SK-MEL-5 (cell line): ENCODE data around the gene SHB. TPM values are rescaled to one million over a fixed set of nuclear protein-coding genes. Genes with fewer than 3 reads are reported as not detected.

Source experiments
- DNase-seq: peaks from one replicate; pipeline ENCODE4 v3.0.0-alpha.2; 2016; ENCODE audit warnings: low read depth, low spot score
- in situ Hi-C: cut with HindIII; loops from 2 replicates; pipeline ENCODE4 v1.10.0; 2016; ENCODE audit warnings: low sequenced_read_pairs, high pct_unique_total_duplicates, low pct_unique_long_range_greater_than_20kb
- total RNA-seq: library from RNA; depleted of rRNA; stranded (reverse); fragments of >200 nt; shearing (Covaris generic); gene quantifications from 2 replicates; pipeline ENCODE4 v1.2.3, GENCODE V29; 2014

SHB gene
- total RNA-seq, 1 experiment from 2014 or later, result 1.6 TPM

GRCh38 chr9:37927132-37927531, 141.9 kb downstream of the SHB start:
- no peak for DNase-seq
- in situ Hi-C loops, result no loop called here

GRCh38 chr9:37926737-37927118, 142.3 kb downstream of the SHB start:
- in situ Hi-C loops, result no loop called here
- no peak for DNase-seq

- DNase-seq, result no peak
- in situ Hi-C loops, result no loop called here
Measured at GRCh38 chr9:37925786-37926736, 143.0 kb downstream of the SHB start.

- in situ Hi-C loops, result no loop called here
- DNase-seq, result no peak
Measured at GRCh38 chr9:37925006-37925405, 144.0 kb downstream of the SHB start.

GRCh38 chr9:37924538-37924937, 144.5 kb downstream of the SHB start:
- in situ Hi-C loops, result no loop called here
- no peak for DNase-seq

GRCh38 chr9:37923796-37924427, 145.1 kb downstream of the SHB start:
- in situ Hi-C loops, result no loop called here
- DNase-seq, result no peak

- DNase-seq, result no peak
- in situ Hi-C loops, result no loop called here
Measured at GRCh38 chr9:37923118-37923795, 145.8 kb downstream of the SHB start.

GRCh38 chr9:37922363-37923117, 146.5 kb downstream of the SHB start:
- in situ Hi-C loops, result no loop called here

GRCh38 chr9:37921546-37922300, 147.3 kb downstream of the SHB start:
- in situ Hi-C loops, result no loop called here
- no peak for DNase-seq

More at GRCh38 chr9:37922363-37923117, 146.5 kb downstream of the SHB start:
- no peak for DNase-seq

GRCh38 chr9:37921168-37921510, 147.9 kb downstream of the SHB start:
- in situ Hi-C loops, result no loop called here
- DNase-seq, result no peak

GRCh38 chr9:37920471-37921167, 148.4 kb downstream of the SHB start:
- in situ Hi-C loops, result no loop called here
- peak; percentile 36 for DNase-seq

- in situ Hi-C loops, result no loop called here
Measured at GRCh38 chr9:37919956-37920335, 149.1 kb downstream of the SHB start.

GRCh38 chr9:37919246-37919955, 149.6 kb downstream of the SHB start:
- in situ Hi-C loops, result no loop called here

More at GRCh38 chr9:37919956-37920335, 149.1 kb downstream of the SHB start:
- DNase-seq, result no peak

GRCh38 chr9:37918665-37919170, 150.3 kb downstream of the SHB start:
- in situ Hi-C loops, result no loop called here

More at GRCh38 chr9:37919246-37919955, 149.6 kb downstream of the SHB start:
- no peak for DNase-seq

GRCh38 chr9:37917801-37918664, 151.0 kb downstream of the SHB start:
- in situ Hi-C loops, result no loop called here
- DNase-seq, result no peak

More at GRCh38 chr9:37918665-37919170, 150.3 kb downstream of the SHB start:
- no peak for DNase-seq
